DND-41 (cell line): ENCODE results near the gene CTXN1.
"Not testable (repeated sequence)": the region's sequence is repeated elsewhere in the genome, so short reads cannot be mapped to it uniquely, and the experiment has no call there.

Source experiments
- ATAC-seq: fragments of 200-7000 bp; cut with Tn5 transposase; 3 replicates; pipeline ENCODE4 v1.9.1; 2021; ENCODE audit warnings: low read depth; ENCODE audit not compliant: insufficient read depth
- DNase-seq: peaks from one replicate; pipeline ENCODE4 v3.0.0-alpha.2; 2020
- H2AFZ ChIP-seq: 2 replicates; pipeline ENCODE4 v1.6.0; 2012; ENCODE audit warnings: low read depth, low read length
- H3K27ac ChIP-seq: 2 replicates; pipeline ENCODE4 v1.5.1; 2012; ENCODE audit warnings: low read length, inconsistent platforms
- H3K27me3 ChIP-seq: fragments of 200-600 bp; sonication (generic); 2 replicates; pipeline ENCODE4 v1.6.0; 2012; ENCODE audit warnings: low read length, mild to moderate bottlenecking, inconsistent platforms; ENCODE audit not compliant: insufficient read depth, poor library complexity
- H3K36me3 ChIP-seq: 2 replicates; pipeline ENCODE4 v1.5.1; 2012; ENCODE audit warnings: low read length, inconsistent platforms; ENCODE audit not compliant: insufficient read depth
- H3K4me1 ChIP-seq: 2 replicates; pipeline ENCODE4 v1.5.1; 2012; ENCODE audit warnings: mild to moderate bottlenecking, low read length; ENCODE audit not compliant: insufficient read depth
- H3K4me2 ChIP-seq: 2 replicates; pipeline ENCODE4 v1.6.0; 2012; ENCODE audit warnings: mild to moderate bottlenecking, moderate library complexity, low read length, inconsistent platforms; ENCODE audit not compliant: insufficient read depth
- H3K4me3 ChIP-seq, 2 experiments: fragments of 200-600 bp in 1 of 2; shearing (Covaris generic) in 1 of 2; 2 replicates each; pipeline ENCODE4 v1.5.1; 2012 to 2016; ENCODE audit warnings: inconsistent platforms in 2 of 2, low read length in 2 of 2, mild to moderate bottlenecking in 2 of 2, low read depth in 1 of 2, moderate library complexity in 1 of 2
- H3K79me2 ChIP-seq: 2 replicates; pipeline ENCODE4 v1.6.0; 2012; ENCODE audit warnings: low read length, inconsistent platforms; ENCODE audit not compliant: insufficient read depth
- H3K9ac ChIP-seq: 2 replicates; pipeline ENCODE4 v1.6.0; 2012; ENCODE audit warnings: low read depth, mild to moderate bottlenecking, inconsistent platforms, low read length, moderate library complexity
- H3K9me3 ChIP-seq: 2 replicates; pipeline ENCODE4 v1.5.1; 2012; ENCODE audit warnings: low read length, moderate library complexity, mild to moderate bottlenecking, inconsistent platforms; ENCODE audit not compliant: insufficient read depth, severe bottlenecking
- H4K20me1 ChIP-seq: 2 replicates; pipeline ENCODE4 v1.6.0; 2012; ENCODE audit warnings: low read length; ENCODE audit not compliant: insufficient read depth
- CTCF ChIP-seq: IDR thresholded peaks from 2 replicates; pipeline ENCODE4 v1.5.1; 2012; ENCODE audit warnings: borderline replicate concordance, low read length, moderate library complexity, mild to moderate bottlenecking; ENCODE audit not compliant: poor library complexity, severe bottlenecking; ENCODE audit errors: extremely low read depth
- EZH2 ChIP-seq: IDR thresholded peaks from 3 replicates; pipeline ENCODE4 v1.6.1; 2012; ENCODE audit warnings: borderline replicate concordance, low read depth, mild to moderate bottlenecking, moderate library complexity, low read length, inconsistent platforms; ENCODE audit not compliant: severe bottlenecking

The CTXN1 gene

GRCh38 chr19:7918615-7919421 lies 7.1 kb downstream of the CTXN1 start:
- Histone ChIP-seq H3K4me1 (peaks cover 34% of the 10 kb centered on the region), H3K4me2 (peak overlapping the region; percentile 100), H3K36me3 (peaks cover 19% of the 10 kb centered on the region), H3K27me3 (peaks cover 12% of the 10 kb centered on the region), H3K79me2 (0 out of 2 replicates have a peak, but pooled peaks cover 2% of the 10 kb centered on the region), H3K9me3 (no peaks in the 10 kb centered on the region), H3K4me3 (no peak overlapping the region; a peak in 1 of 4 replicates), H3K27ac (no peak overlapping the region), H4K20me1 (peaks cover 33% of the 10 kb centered on the region), H2AFZ (no peak overlapping the region), H3K9ac (peak overlapping the region; percentile 79)
- TF ChIP-seq CTCF, result no peak
- no peak for TF ChIP-seq EZH2
- ATAC-seq (no peak), DNase-seq (no peak)

GRCh38 chr19:7918062-7918614 lies 7.8 kb downstream of the CTXN1 start:
- not testable (repeated sequence) for H3K4me2 ChIP-seq, H3K9ac ChIP-seq, H3K27ac ChIP-seq, H3K4me3 ChIP-seq, H3K79me2 ChIP-seq, H2AFZ ChIP-seq, ATAC-seq, DNase-seq, H3K9me3 ChIP-seq
- Histone ChIP-seq H3K27me3 (peaks cover 12% of the 10 kb centered on the region), H4K20me1 (peaks cover 26% of the 10 kb centered on the region), H3K4me1 (peaks cover 34% of the 10 kb centered on the region), H3K36me3 (peaks cover 19% of the 10 kb centered on the region)

- Histone ChIP-seq H3K4me3 (no peak overlapping the region), H2AFZ (no peak overlapping the region), H3K4me2 (no peak overlapping the region), H3K36me3 (peaks cover 19% of the 10 kb centered on the region), H3K9ac (no peak overlapping the region), H4K20me1 (peaks cover 26% of the 10 kb centered on the region), H3K79me2 (no peaks in the 10 kb centered on the region), H3K4me1 (peaks cover 33% of the 10 kb centered on the region), H3K27ac (no peak overlapping the region), H3K9me3 (no peaks in the 10 kb centered on the region), H3K27me3 (peaks cover 12% of the 10 kb centered on the region)
- TF ChIP-seq CTCF (peak; percentile 19), EZH2 (no peak)
- ATAC-seq, result no peak
- DNase-seq, result no peak
Observed at GRCh38 chr19:7917267-7918061, 8.5 kb downstream of the CTXN1 start.

- DNase-seq (no peak), ATAC-seq (no peak)
- Histone ChIP-seq H4K20me1 (peaks cover 28% of the 10 kb centered on the region), H3K9ac (no peak overlapping the region), H3K27me3 (peaks cover 12% of the 10 kb centered on the region), H3K9me3 (no peaks in the 10 kb centered on the region), H3K36me3 (peaks cover 17% of the 10 kb centered on the region), H2AFZ (no peak overlapping the region), H3K4me2 (no peak overlapping the region), H3K79me2 (no peaks in the 10 kb centered on the region), H3K4me3 (no peak overlapping the region), H3K27ac (no peak overlapping the region), H3K4me1 (peaks cover 28% of the 10 kb centered on the region)
- no peak for TF ChIP-seq CTCF
- TF ChIP-seq EZH2, result no peak
Observed at GRCh38 chr19:7916955-7917266, 9.0 kb downstream of the CTXN1 start.
